Duodenal mucosa (tissue), 2 donors: ENCODE measurements around the gene TMEM121.
"Not testable (repeated sequence)": the region's sequence is repeated elsewhere in the genome, so short reads cannot be mapped to it uniquely, and the experiment has no call there.

Experiments used
- H3K27ac ChIP-seq: one replicate; pipeline ENCODE4 v1.7.0; 2013; ENCODE audit warnings: low read depth, low read length
- H3K27me3 ChIP-seq, 2 donors: one replicate each; pipeline ENCODE4 v1.7.0; 2013; ENCODE audit warnings: low read length in 2 of 2, control low read depth in 1 of 2; ENCODE audit not compliant: insufficient read depth in 2 of 2, control insufficient read depth in 1 of 2
- H3K36me3 ChIP-seq, 2 donors: one replicate each; pipeline ENCODE4 v1.7.0; 2013; ENCODE audit warnings: low read length in 2 of 2, control low read depth in 1 of 2; ENCODE audit not compliant: insufficient read depth in 2 of 2, control insufficient read depth in 1 of 2
- H3K4me1 ChIP-seq, 2 donors: one replicate each; pipeline ENCODE4 v1.7.0; 2013; ENCODE audit warnings: low read length in 2 of 2, control low read depth in 1 of 2; ENCODE audit not compliant: insufficient read depth in 2 of 2, control insufficient read depth in 1 of 2
- H3K4me3 ChIP-seq, 2 donors: one replicate each; pipeline ENCODE4 v1.7.0; 2013; ENCODE audit warnings: low read length in 2 of 2, low read depth in 1 of 2
- H3K9ac ChIP-seq, 2 donors: one replicate each; pipeline ENCODE4 v1.7.0; 2013; ENCODE audit warnings: low read length in 2 of 2, low read depth in 1 of 2
- H3K9me3 ChIP-seq, 2 donors: one replicate each; pipeline ENCODE4 v1.7.0; 2013; ENCODE audit warnings: low read length in 2 of 2, control low read depth in 1 of 2; ENCODE audit not compliant: control insufficient read depth in 1 of 2

Gene TMEM121

GRCh38 chr14:105547741-105548169, 21.4 kb downstream of the TMEM121 start:
- Histone ChIP-seq H3K27ac (no peak overlapping the region), H3K36me3 (no peaks in the 10 kb centered on the region), H3K4me1 (no peaks in the 10 kb centered on the region), H3K9me3 (no peaks in the 10 kb centered on the region), H3K4me3 (no peak overlapping the region), H3K27me3 (no peaks in the 10 kb centered on the region), H3K9ac (no peak overlapping the region)

GRCh38 chr14:105549481-105549880, 23.1 kb downstream of the TMEM121 start:
- H3K9me3 ChIP-seq = no peaks in the 10 kb centered on the region
- H3K4me1 ChIP-seq = no peaks in the 10 kb centered on the region
- no peak overlapping the region for H3K9ac ChIP-seq
- H3K36me3 ChIP-seq = no peaks in the 10 kb centered on the region
- no peaks in the 10 kb centered on the region for H3K27me3 ChIP-seq
- H3K27ac ChIP-seq = no peak overlapping the region
- H3K4me3 ChIP-seq = no peak overlapping the region

GRCh38 chr14:105554022-105554421, 27.6 kb downstream of the TMEM121 start:
- H3K27ac ChIP-seq = no peak overlapping the region
- H3K9me3 ChIP-seq = no peaks in the 10 kb centered on the region
- H3K4me1 ChIP-seq = no peaks in the 10 kb centered on the region
- H3K9ac ChIP-seq = no peak overlapping the region
- no peaks in the 10 kb centered on the region for H3K27me3 ChIP-seq
- H3K4me3 ChIP-seq = no peak overlapping the region
- no peaks in the 10 kb centered on the region for H3K36me3 ChIP-seq

- Histone ChIP-seq H3K4me3 (no peak overlapping the region), H3K27me3 (no peaks in the 10 kb centered on the region), H3K9ac (no peak overlapping the region), H3K27ac (no peak overlapping the region), H3K36me3 (no peaks in the 10 kb centered on the region), H3K4me1 (no peaks in the 10 kb centered on the region), H3K9me3 (no peaks in the 10 kb centered on the region)
Measured at GRCh38 chr14:105554523-105554922, 28.1 kb downstream of the TMEM121 start.

GRCh38 chr14:105557671-105558070, 31.3 kb downstream of the TMEM121 start:
- H3K9me3 ChIP-seq, H3K27me3 ChIP-seq, H3K4me3 ChIP-seq, H3K9ac ChIP-seq, H3K27ac ChIP-seq, H3K36me3 ChIP-seq, H3K4me1 ChIP-seq: not testable (repeated sequence)

- H3K27me3 ChIP-seq, H3K4me3 ChIP-seq, H3K9ac ChIP-seq, H3K4me1 ChIP-seq, H3K9me3 ChIP-seq, H3K27ac ChIP-seq, H3K36me3 ChIP-seq: not testable (repeated sequence)
Measured at GRCh38 chr14:105558449-105559154, 32.2 kb downstream of the TMEM121 start.

- H3K27me3 ChIP-seq, H3K27ac ChIP-seq, H3K4me1 ChIP-seq, H3K4me3 ChIP-seq, H3K36me3 ChIP-seq, H3K9me3 ChIP-seq, H3K9ac ChIP-seq: not testable (repeated sequence)
Measured at GRCh38 chr14:105559384-105560047, 33.1 kb downstream of the TMEM121 start.

GRCh38 chr14:105560048-105560669, 33.8 kb downstream of the TMEM121 start:
- H3K27me3 ChIP-seq, H3K9ac ChIP-seq, H3K4me1 ChIP-seq, H3K9me3 ChIP-seq, H3K27ac ChIP-seq, H3K36me3 ChIP-seq, H3K4me3 ChIP-seq: not testable (repeated sequence)

- not testable (repeated sequence) for H3K27me3 ChIP-seq, H3K9ac ChIP-seq, H3K9me3 ChIP-seq, H3K27ac ChIP-seq, H3K36me3 ChIP-seq, H3K4me1 ChIP-seq, H3K4me3 ChIP-seq
Measured at GRCh38 chr14:105561345-105561744, 35.0 kb downstream of the TMEM121 start.

GRCh38 chr14:105562713-105563346, 36.4 kb downstream of the TMEM121 start:
- no peak overlapping the region for H3K4me3 ChIP-seq
- no peak overlapping the region for H3K27ac ChIP-seq
- H3K27me3 ChIP-seq = no peaks in the 10 kb centered on the region
- no peaks in the 10 kb centered on the region for H3K4me1 ChIP-seq
- no peak overlapping the region for H3K9ac ChIP-seq
- no peaks in the 10 kb centered on the region for H3K9me3 ChIP-seq
- H3K36me3 ChIP-seq = no peaks in the 10 kb centered on the region
